Frontal cortex (tissue), 4 donors: ENCODE results near the gene IMMP2L. TPM values are rescaled to one million over a fixed set of nuclear protein-coding genes. Genes with fewer than 3 reads are reported as not detected.

Experiments used
- DNase-seq, 2 donors: peaks; one replicate each; pipeline ENCODE4 v3.0.0; 2012; ENCODE audit warnings: low spot score in 2 of 2
- FAIRE-seq: peaks from 2 replicates; lab custom pipeline; 2012; peaks lifted over from hg19 to GRCh38; lab: Jason Lieb, UNC
- total RNA-seq: library from RNA; depleted of rRNA; stranded (reverse); fragments of >200 nt; gene quantifications from one replicate; pipeline ENCODE4 v1.2.3, GENCODE V29; 2014
- donor health status: control.
- donor health status: control.
- donor health status: control.

Gene IMMP2L
- total RNA-seq, 1 donor from 2014 or later, result 9.8 TPM

DNA sequence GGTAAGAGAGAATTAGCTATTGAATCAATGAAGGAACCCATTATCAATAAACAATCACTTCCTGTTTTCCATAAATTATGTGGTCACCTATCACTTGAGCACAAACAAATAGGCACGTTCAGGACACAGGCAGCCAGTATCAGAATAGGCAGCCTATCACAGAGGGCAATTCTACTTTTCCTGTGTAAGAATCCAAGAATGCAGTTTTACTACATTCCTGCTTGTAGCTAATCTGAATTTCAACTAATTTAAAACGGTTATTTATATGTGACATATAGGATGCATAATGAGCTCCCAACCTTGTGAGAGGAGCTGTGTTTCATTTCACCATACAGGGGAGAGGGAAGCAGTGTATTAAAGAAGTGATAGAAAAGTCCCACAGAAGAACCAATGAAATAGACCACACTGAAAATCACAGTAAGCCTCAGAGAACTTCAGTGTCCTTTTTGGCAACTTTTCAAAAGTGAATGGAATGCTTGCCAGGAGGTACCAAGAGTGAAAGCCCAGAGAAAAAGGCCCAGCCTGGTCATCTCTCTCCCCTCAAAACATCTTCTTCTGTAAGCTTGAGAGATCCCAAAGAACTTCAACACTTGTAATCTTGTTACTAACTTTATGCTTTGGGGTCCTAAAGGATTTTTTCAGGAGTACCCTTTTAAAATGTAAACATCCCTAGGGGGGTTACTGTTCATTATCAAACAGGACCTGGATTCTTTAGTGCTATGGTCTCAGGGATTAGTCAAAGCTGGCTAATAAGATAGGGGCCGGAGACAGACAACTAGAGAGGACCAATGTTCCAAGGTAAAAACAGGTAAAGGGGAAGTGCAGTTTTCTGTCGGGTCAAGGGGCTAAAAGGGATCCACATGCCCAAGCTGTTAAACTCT, 1.3 kb downstream of the IMMP2L start:
- FAIRE-seq (no peak), DNase-seq (no peak)

GRCh38 chr7:111558991-111559390, 3.3 kb downstream of the IMMP2L start:
- DNase-seq, result no peak
- FAIRE-seq, result no peak

- DNase-seq (no peak), FAIRE-seq (no peak)
These were observed 5.3 kb downstream of the IMMP2L start for GRCh38 chr7:111556977-111557376.

- DNase-seq, result no peak
- no peak for FAIRE-seq
These were observed 8.2 kb downstream of the IMMP2L start for GRCh38 chr7:111554086-111554485.

- DNase-seq (no peak), FAIRE-seq (no peak)
These were observed 21.2 kb downstream of the IMMP2L start for GRCh38 chr7:111541067-111541466.

- no peak for DNase-seq
- no peak for FAIRE-seq
These were observed 22.0 kb downstream of the IMMP2L start for GRCh38 chr7:111540199-111540815.

DNA sequence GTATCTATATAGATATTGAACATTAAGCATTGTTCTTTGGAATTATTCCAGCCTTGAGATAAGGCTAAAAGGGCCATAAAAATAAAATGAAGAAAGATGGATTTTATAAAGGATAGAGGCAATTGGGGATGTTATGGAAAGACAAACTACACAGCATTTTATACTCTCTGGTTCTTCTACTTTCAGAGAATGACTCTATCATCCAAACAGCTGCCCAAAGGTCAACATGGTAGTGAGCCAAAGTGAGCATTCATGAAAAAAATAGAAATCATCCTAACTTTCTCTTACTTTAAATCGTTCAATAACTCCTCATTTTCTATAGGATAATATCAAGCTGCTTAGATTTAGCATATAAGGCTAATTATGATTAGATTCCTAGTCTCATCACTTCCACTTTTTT, 25.2 kb downstream of the IMMP2L start:
- DNase-seq (no peak), FAIRE-seq (no peak)

DNA sequence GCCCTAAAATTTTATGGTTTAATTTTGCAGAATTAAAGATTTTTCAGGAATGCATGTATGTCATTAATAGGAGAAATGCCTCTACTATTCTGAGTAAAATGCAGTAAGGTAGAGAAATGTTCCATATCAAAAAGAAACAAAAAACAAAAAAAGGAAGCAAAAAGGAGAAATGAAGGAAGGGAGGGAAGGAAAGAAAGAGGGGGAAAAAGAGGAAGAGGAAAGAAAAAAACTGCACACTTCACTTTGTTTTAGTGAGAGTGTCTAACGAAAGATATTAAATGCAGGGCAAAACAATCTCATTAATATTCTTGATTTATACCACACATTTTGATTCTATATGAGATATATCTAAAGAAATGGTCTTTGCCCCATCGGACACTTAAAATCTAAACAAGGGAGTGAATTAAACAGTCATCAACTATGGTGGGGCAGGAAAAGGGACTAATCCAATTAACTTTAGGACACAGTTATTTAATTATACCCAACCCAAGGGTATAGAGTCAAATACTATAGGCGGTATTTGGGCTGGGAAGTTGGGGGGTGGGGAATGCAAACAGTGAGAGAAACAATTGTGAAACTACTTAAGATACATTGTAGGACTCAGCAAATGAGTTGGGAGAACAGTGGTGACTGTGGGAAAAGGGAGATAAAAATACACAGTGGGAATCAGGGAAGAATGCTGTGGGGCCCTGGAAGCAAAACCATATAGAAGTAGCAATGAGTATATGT, 27.0 kb downstream of the IMMP2L start:
- no peak for FAIRE-seq
- DNase-seq, result no peak

DNA sequence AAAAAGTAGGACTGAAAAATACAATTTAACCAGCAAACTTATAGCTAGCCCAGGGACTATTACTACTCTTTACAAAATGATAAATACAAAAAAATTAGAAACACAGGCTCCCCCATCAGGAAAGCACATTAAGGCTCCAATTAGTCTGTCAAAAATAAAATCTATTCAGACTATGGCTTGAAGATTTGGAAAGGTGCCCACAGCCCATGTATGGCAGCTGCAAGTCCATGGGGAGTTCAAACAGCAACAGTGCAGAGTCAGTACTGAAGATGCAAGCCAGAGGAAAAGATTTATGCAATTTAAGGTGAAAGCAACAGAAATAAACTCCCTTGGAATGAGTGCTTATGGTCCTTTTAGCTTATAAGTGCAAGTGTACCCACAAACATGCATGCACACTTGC, 29.7 kb downstream of the IMMP2L start:
- FAIRE-seq, result no peak
- DNase-seq, result no peak

DNA sequence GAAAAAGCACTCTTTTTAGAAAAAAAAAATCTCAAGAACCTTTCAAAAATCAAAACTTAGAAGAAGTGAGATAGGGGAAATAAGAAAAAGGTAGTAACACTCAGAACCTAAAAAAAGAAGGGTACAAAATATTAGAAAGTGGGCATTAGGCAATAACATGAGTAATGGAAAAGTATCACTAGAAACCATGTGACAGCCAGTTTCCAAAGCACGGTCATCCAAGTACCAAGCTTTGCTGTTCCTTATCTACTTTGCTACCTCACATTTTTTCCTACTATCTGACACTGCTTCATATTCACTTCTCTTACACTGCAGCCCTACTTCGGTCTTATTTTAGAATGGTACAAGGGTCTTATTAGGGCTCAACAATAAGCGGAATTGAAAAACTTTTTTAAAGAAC, 30.3 kb downstream of the IMMP2L start:
- FAIRE-seq, result no peak
- no peak for DNase-seq

DNA sequence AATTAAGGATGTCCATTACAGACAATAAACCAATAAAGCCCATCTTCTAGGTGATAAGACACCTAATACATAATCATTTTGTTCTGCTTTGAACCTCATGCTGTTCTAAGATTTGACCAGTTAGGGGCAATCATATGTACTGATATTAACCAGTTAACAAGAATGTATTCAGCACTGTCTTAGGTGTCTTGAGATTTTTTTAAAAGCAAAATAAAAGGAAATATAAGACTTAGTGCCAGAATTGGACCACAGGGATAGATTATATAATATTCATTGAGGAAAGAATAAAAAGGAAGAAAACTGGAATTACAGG, 32.0 kb downstream of the IMMP2L start:
- FAIRE-seq (no peak), DNase-seq (no peak)

- DNase-seq, result no peak
- FAIRE-seq, result no peak
These were observed 32.6 kb downstream of the IMMP2L start for GRCh38 chr7:111529507-111530355.

DNA sequence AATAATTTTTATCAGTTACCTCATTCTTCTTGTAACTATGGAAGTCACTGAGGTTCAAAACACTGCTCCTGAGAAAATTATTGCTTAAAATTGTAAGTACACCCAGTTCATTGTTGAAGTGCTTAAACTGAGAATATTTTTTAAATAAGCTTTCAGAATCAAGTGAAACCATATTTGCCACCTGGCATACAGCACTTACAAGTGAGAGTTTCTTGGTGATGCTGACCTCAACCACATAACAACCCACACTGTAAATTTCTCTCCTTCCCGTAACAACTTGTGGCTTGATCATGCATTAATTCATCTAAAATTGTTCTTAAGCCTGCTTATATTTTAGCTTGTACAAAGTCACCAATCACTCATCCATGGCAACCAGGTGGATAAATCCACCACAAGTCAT, 34.0 kb downstream of the IMMP2L start:
- FAIRE-seq, result no peak

DNA sequence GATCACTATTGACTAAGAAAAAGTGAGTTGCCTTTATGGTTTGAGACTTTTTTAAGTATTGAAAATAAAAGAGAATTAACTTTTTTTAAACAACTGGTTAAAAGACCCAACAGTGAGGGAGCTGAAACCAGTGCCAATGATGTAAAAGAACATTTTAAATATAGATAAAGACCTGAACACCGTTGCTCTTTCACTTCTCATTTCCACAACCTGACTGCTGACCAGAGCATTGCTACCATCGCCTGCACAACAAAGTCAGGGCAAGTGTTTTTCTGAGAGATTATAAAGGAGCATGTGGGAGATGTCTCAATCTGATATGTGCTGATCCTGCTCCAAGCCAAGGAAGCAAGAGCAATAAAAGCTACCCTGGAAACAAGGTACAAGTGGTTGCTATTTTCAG, 34.7 kb downstream of the IMMP2L start:
- DNase-seq (no peak), FAIRE-seq (no peak)

More for the DNA sequence above, 34.0 kb downstream of the IMMP2L start:
- DNase-seq, result no peak

DNA sequence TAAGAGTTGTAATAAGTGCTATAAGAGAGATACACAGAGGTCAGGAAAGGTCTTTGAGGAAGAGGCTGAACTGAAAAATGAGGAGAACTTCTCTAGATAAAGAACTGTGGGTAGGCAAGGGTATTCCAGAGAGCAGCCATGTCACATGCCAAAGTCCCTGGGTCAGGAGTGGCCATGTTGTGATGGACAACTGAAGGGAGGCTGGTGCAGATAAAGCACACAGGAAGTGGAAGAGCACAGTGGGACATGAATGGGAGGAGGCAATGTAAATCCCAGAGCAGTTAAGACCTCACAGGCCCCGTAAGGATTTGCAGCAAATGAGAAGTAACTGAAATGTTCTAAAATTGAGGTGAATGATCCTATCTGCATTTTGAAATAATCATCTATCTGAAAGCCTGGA, 37.2 kb downstream of the IMMP2L start:
- FAIRE-seq, result no peak

GRCh38 chr7:111521660-111522059, 40.6 kb downstream of the IMMP2L start:
- no peak for FAIRE-seq
- no peak for DNase-seq

More for the DNA sequence above, 37.2 kb downstream of the IMMP2L start:
- no peak for DNase-seq

GRCh38 chr7:111518264-111518663, 44.0 kb downstream of the IMMP2L start:
- DNase-seq (no peak), FAIRE-seq (no peak)

GRCh38 chr7:111517549-111517951, 44.7 kb downstream of the IMMP2L start:
- no peak for FAIRE-seq
- no peak for DNase-seq

DNA sequence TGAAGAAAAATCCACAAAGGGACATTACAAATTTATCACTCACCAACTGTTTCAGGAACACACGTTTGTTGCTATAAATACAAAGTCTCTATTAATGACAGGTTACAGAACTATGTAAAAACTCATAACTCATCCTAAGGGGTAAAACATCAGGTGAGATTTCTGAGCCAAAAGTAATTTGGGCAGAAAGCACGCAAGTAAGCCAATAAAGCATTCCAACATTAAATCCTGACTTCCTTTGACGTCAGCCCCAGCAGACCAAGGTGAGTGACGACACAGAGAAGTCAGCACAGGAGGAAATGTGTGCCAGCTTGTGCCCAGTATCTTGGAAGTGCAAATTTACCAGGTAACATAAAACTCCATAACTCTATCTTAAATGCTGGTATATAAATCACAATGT, 45.7 kb downstream of the IMMP2L start:
- FAIRE-seq (no peak), DNase-seq (no peak)

DNA sequence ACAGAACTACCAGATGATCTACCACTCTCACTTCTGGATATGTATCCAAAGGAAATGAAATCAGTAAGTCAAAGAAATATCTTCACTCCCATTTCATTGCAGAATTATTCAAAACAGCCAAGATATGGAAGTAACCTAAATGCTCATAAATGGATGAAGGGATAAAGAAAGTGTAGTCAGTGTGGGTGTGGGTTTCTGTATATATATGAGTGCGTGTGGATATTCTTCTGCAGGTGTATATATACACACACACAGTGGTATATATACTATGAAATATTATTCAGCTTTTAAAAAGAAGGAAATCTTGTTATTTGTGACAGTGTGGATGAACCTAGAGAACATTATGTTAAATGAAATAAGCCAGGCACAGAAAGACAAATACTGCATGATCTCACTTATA, 48.7 kb downstream of the IMMP2L start:
- FAIRE-seq (no peak), DNase-seq (no peak)
